GM23338 (cell line): ENCODE data around the gene KDM4C. TPM values are rescaled to one million over a fixed set of nuclear protein-coding genes. Genes with fewer than 3 reads are reported as not detected.

ENCODE experiments used
- ATAC-seq: fragments of 200-7000 bp; cut with Tn5 transposase; 3 replicates; pipeline ENCODE4 v1.9.1; 2020
- DNase-seq: peaks from one replicate; pipeline ENCODE4 v3.0.0-alpha.2; 2015; ENCODE audit warnings: low spot score
- H2AFZ ChIP-seq: fragments of 200-600 bp; sonication (generic); 2 replicates; pipeline ENCODE4 v1.8.0; 2016; ENCODE audit warnings: antibody characterized with exemption, mild to moderate bottlenecking, moderate library complexity
- H3F3A ChIP-seq: fragments of 200-600 bp; sonication (generic); replicated peaks from 2 replicates; pipeline ENCODE4 v1.8.0; 2017; ENCODE audit warnings: antibody characterized with exemption, mixed run types, low read depth
- H3K27ac ChIP-seq: fragments of 200-600 bp; sonication (generic); 2 replicates; pipeline ENCODE4 v1.6.1; 2016; ENCODE audit warnings: low read depth
- H3K27me3 ChIP-seq: fragments of 200-600 bp; sonication (generic); 2 replicates; pipeline ENCODE4 v1.8.0; 2016; ENCODE audit warnings: mild to moderate bottlenecking, mixed run types, moderate library complexity; ENCODE audit not compliant: insufficient read depth
- H3K36me3 ChIP-seq: fragments of 200-600 bp; sonication (generic); 2 replicates; pipeline ENCODE4 v1.8.0; 2016; ENCODE audit warnings: mild to moderate bottlenecking; ENCODE audit not compliant: insufficient read depth
- H3K4me1 ChIP-seq: fragments of 200-600 bp; sonication (generic); 2 replicates; pipeline ENCODE4 v1.8.0; 2016; ENCODE audit warnings: mild to moderate bottlenecking, moderate library complexity; ENCODE audit not compliant: insufficient read depth
- H3K4me2 ChIP-seq: fragments of 200-600 bp; sonication (generic); 2 replicates; pipeline ENCODE4 v1.7.1; 2017; ENCODE audit warnings: mixed run types
- H3K4me3 ChIP-seq: fragments of 200-600 bp; sonication (generic); 2 replicates; pipeline ENCODE4 v1.6.1; 2016; ENCODE audit warnings: mixed run types
- H3K79me2 ChIP-seq: fragments of 200-600 bp; sonication (generic); replicated peaks from 2 replicates; pipeline ENCODE4 v1.8.0; 2017; ENCODE audit warnings: mild to moderate bottlenecking; ENCODE audit not compliant: insufficient read depth
- H3K9me2 ChIP-seq: fragments of 200-600 bp; sonication (generic); 2 replicates; pipeline ENCODE4 v1.8.0; 2017; ENCODE audit not compliant: insufficient read depth
- H4K20me1 ChIP-seq: fragments of 200-600 bp; sonication (generic); replicated peaks from 2 replicates; pipeline ENCODE4 v1.8.0; 2017; ENCODE audit warnings: mild to moderate bottlenecking; ENCODE audit not compliant: insufficient read depth
- H3K27ac Mint-ChIP-seq: 2 replicates; pipeline ENCODE4 v1.8.0; 2020; ENCODE audit warnings: inconsistent platforms, mild to moderate bottlenecking, moderate library complexity, mixed read lengths
- H3K27me3 Mint-ChIP-seq: 3 replicates; pipeline ENCODE4 v1.8.0; 2022; ENCODE audit warnings: low read depth, mild to moderate bottlenecking, moderate library complexity, mixed read lengths, inconsistent platforms; ENCODE audit not compliant: insufficient read depth, poor library complexity
- H3K36me3 Mint-ChIP-seq: 3 replicates; pipeline ENCODE4 v1.8.0; 2021; ENCODE audit warnings: low read depth, mild to moderate bottlenecking, inconsistent platforms, moderate library complexity, mixed read lengths
- H3K4me1 Mint-ChIP-seq: 3 replicates; pipeline ENCODE4 v1.8.0; 2020; ENCODE audit warnings: mild to moderate bottlenecking, inconsistent platforms, mixed read lengths
- H3K4me3 Mint-ChIP-seq: 3 replicates; pipeline ENCODE4 v1.8.0; 2021; ENCODE audit warnings: moderate library complexity, mild to moderate bottlenecking, inconsistent platforms, mixed read lengths
- H3K9me3 Mint-ChIP-seq: 3 replicates; pipeline ENCODE4 v1.8.0; 2020; ENCODE audit warnings: moderate library complexity, mild to moderate bottlenecking, inconsistent platforms, mixed read lengths
- CREB1 ChIP-seq: fragments of 250-450 bp; sonication (Bioruptor Pico); IDR thresholded peaks from 2 replicates; pipeline ENCODE4 v1.5.0; 2020; ENCODE audit warnings: low read depth, mild to moderate bottlenecking, moderate library complexity
- JUNB ChIP-seq: IDR thresholded peaks from one replicate; pipeline ENCODE4 v1.6.1; 2016; ENCODE audit warnings: antibody characterized with exemption; ENCODE audit not compliant: unreplicated experiment
- NANOG ChIP-seq: IDR thresholded peaks from 2 replicates; pipeline ENCODE4 v1.6.1; 2016; ENCODE audit warnings: antibody characterized with exemption, borderline replicate concordance
- POLR2AphosphoS5 ChIP-seq: IDR thresholded peaks from 2 replicates; pipeline ENCODE4 v1.6.1; 2016; ENCODE audit warnings: antibody characterized with exemption, low read depth
- STAT1 ChIP-seq: IDR thresholded peaks from one replicate; pipeline ENCODE4 v1.6.1; 2016; ENCODE audit warnings: antibody characterized with exemption; ENCODE audit not compliant: unreplicated experiment
- ZNF114 ChIP-seq: fragments of 250-450 bp; sonication (Bioruptor Pico); IDR thresholded peaks from 2 replicates; pipeline ENCODE4 v1.5.0; 2020; ENCODE audit warnings: mild to moderate bottlenecking, moderate library complexity
- long read RNA-seq: library from polyadenylated mRNA; unstranded; transcript quantifications from one replicate; pipeline ENCODE4 v2.0.0, GENCODE V29; 2020; ENCODE audit not compliant: unreplicated experiment
- polyA plus RNA-seq: library from polyadenylated mRNA; unstranded; fragments of >200 nt; fragmentation: Nextera tagmentation; extraction: Ambion mirVana; gene quantifications from 2 replicates; pipeline ENCODE4 v1.2.1, GENCODE V29; 2016
- total RNA-seq: library from RNA; depleted of rRNA; stranded (reverse); fragments of >200 nt; shearing (Covaris generic); gene quantifications from 2 replicates; pipeline ENCODE4 v1.2.3, GENCODE V29; 2014; rRNA removed
- TF ChIP-seq, protein P1 (sequence below): IDR thresholded peaks from 2 replicates; pipeline ENCODE4 v1.6.1; 2016; ENCODE audit warnings: antibody characterized with exemption
- TF ChIP-seq, protein P2 (sequence below): IDR thresholded peaks from one replicate; pipeline ENCODE4 v1.6.1; 2018; ENCODE audit warnings: antibody characterized with exemption; ENCODE audit not compliant: unreplicated experiment
- TF ChIP-seq, protein P3 (sequence below), 2 experiments: fragments of 200-600 bp in 1 of 2; sonication (generic) in 1 of 2; conservative IDR thresholded peaks; 2 replicates each; pipeline versions ENCODE4 v1.5.1 to v1.6.1; 2016 to 2017; ENCODE audit warnings: antibody characterized with exemption in 2 of 2, low read depth in 2 of 2, mild to moderate bottlenecking in 2 of 2, moderate library complexity in 1 of 2
- TF ChIP-seq, protein P4 (sequence below): fragments of 250-450 bp; sonication (Bioruptor Pico); IDR thresholded peaks from 2 replicates; pipeline ENCODE4 v1.5.0; 2020; ENCODE audit warnings: mild to moderate bottlenecking, moderate library complexity

KDM4C gene
- total RNA-seq (36.0 and 43.8 TPM in 2 replicates), polyA plus RNA-seq (6.9 and 12.0 TPM in 2 replicates)
- long read RNA-seq, partial matches to known transcripts: 0 of 1 reads
- long read RNA-seq, other reads (novel, unspliced or antisense): 1 of 1 reads

DNA sequence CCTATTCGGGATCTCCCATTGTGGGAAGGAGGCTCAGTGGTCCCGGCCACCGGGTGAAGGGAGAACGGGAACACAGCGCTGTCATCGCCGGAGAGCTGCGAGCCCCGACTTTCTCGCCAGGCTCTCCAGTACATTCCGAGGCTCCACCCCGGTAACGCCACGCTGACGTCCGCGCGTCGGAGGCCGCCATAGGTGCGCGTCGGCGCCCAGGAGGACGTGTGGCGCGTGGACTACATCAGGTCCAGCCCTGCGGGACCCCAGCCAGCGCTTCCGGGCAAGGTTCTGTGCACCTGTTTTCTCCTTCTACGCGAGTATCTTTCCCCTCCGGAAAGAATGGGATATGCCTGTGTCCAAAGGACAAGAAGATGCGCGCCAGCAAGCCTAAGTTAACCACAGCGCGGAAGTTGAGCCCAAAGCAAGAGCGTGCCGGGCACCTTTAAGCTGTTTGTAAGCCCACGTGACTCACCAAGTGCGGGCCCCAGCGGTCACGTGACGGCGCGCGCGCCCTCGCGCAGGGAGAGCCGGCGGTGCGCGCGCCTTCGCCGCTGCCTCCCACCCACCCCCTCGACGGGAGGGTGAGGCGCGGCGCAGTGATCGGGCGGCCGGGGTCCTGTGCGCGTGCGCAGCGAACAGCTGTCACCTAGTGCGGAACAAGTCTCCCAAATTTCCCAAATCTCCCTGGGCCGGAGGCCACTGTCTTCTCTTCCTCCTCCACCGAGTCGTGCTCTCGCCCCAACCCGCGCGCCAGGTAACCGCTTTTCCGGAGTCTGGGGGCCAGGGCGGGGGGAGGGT lies at the start of gene KDM4C:
KDM4C (plus strand) TSS at position 518 of the 792 bp plus-strand sequence. CDS start 35,016 bp downstream, outside the sequence.
- H3K4me1 Mint-ChIP-seq: peaks cover 21% of the 10 kb centered on the region
- peaks cover 18% of the 10 kb centered on the region for H3K27me3 Mint-ChIP-seq
- no peak for TF ChIP-seq NANOG
- no peak for TF ChIP-seq JUNB
- TF ChIP-seq, protein P1, sequence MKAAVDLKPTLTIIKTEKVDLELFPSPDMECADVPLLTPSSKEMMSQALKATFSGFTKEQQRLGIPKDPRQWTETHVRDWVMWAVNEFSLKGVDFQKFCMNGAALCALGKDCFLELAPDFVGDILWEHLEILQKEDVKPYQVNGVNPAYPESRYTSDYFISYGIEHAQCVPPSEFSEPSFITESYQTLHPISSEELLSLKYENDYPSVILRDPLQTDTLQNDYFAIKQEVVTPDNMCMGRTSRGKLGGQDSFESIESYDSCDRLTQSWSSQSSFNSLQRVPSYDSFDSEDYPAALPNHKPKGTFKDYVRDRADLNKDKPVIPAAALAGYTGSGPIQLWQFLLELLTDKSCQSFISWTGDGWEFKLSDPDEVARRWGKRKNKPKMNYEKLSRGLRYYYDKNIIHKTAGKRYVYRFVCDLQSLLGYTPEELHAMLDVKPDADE: peak; percentile 60
- TF ChIP-seq STAT1: no peak
- TF ChIP-seq POLR2AphosphoS5: peak; percentile 89
- TF ChIP-seq ZNF114 (CRISPR knock-in tag): no peak; the same call in 1 of the 2 replicates
- peak; percentile 89 for TF ChIP-seq CREB1
- TF ChIP-seq, protein P2, sequence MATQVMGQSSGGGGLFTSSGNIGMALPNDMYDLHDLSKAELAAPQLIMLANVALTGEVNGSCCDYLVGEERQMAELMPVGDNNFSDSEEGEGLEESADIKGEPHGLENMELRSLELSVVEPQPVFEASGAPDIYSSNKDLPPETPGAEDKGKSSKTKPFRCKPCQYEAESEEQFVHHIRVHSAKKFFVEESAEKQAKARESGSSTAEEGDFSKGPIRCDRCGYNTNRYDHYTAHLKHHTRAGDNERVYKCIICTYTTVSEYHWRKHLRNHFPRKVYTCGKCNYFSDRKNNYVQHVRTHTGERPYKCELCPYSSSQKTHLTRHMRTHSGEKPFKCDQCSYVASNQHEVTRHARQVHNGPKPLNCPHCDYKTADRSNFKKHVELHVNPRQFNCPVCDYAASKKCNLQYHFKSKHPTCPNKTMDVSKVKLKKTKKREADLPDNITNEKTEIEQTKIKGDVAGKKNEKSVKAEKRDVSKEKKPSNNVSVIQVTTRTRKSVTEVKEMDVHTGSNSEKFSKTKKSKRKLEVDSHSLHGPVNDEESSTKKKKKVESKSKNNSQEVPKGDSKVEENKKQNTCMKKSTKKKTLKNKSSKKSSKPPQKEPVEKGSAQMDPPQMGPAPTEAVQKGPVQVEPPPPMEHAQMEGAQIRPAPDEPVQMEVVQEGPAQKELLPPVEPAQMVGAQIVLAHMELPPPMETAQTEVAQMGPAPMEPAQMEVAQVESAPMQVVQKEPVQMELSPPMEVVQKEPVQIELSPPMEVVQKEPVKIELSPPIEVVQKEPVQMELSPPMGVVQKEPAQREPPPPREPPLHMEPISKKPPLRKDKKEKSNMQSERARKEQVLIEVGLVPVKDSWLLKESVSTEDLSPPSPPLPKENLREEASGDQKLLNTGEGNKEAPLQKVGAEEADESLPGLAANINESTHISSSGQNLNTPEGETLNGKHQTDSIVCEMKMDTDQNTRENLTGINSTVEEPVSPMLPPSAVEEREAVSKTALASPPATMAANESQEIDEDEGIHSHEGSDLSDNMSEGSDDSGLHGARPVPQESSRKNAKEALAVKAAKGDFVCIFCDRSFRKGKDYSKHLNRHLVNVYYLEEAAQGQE: no peak
- TF ChIP-seq, protein P3, sequence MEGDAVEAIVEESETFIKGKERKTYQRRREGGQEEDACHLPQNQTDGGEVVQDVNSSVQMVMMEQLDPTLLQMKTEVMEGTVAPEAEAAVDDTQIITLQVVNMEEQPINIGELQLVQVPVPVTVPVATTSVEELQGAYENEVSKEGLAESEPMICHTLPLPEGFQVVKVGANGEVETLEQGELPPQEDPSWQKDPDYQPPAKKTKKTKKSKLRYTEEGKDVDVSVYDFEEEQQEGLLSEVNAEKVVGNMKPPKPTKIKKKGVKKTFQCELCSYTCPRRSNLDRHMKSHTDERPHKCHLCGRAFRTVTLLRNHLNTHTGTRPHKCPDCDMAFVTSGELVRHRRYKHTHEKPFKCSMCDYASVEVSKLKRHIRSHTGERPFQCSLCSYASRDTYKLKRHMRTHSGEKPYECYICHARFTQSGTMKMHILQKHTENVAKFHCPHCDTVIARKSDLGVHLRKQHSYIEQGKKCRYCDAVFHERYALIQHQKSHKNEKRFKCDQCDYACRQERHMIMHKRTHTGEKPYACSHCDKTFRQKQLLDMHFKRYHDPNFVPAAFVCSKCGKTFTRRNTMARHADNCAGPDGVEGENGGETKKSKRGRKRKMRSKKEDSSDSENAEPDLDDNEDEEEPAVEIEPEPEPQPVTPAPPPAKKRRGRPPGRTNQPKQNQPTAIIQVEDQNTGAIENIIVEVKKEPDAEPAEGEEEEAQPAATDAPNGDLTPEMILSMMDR (conservative IDR thresholded peaks at IDR 0.05; ENCODE audit: low read depth in 2 of 2): no peak
- TF ChIP-seq, protein P4, sequence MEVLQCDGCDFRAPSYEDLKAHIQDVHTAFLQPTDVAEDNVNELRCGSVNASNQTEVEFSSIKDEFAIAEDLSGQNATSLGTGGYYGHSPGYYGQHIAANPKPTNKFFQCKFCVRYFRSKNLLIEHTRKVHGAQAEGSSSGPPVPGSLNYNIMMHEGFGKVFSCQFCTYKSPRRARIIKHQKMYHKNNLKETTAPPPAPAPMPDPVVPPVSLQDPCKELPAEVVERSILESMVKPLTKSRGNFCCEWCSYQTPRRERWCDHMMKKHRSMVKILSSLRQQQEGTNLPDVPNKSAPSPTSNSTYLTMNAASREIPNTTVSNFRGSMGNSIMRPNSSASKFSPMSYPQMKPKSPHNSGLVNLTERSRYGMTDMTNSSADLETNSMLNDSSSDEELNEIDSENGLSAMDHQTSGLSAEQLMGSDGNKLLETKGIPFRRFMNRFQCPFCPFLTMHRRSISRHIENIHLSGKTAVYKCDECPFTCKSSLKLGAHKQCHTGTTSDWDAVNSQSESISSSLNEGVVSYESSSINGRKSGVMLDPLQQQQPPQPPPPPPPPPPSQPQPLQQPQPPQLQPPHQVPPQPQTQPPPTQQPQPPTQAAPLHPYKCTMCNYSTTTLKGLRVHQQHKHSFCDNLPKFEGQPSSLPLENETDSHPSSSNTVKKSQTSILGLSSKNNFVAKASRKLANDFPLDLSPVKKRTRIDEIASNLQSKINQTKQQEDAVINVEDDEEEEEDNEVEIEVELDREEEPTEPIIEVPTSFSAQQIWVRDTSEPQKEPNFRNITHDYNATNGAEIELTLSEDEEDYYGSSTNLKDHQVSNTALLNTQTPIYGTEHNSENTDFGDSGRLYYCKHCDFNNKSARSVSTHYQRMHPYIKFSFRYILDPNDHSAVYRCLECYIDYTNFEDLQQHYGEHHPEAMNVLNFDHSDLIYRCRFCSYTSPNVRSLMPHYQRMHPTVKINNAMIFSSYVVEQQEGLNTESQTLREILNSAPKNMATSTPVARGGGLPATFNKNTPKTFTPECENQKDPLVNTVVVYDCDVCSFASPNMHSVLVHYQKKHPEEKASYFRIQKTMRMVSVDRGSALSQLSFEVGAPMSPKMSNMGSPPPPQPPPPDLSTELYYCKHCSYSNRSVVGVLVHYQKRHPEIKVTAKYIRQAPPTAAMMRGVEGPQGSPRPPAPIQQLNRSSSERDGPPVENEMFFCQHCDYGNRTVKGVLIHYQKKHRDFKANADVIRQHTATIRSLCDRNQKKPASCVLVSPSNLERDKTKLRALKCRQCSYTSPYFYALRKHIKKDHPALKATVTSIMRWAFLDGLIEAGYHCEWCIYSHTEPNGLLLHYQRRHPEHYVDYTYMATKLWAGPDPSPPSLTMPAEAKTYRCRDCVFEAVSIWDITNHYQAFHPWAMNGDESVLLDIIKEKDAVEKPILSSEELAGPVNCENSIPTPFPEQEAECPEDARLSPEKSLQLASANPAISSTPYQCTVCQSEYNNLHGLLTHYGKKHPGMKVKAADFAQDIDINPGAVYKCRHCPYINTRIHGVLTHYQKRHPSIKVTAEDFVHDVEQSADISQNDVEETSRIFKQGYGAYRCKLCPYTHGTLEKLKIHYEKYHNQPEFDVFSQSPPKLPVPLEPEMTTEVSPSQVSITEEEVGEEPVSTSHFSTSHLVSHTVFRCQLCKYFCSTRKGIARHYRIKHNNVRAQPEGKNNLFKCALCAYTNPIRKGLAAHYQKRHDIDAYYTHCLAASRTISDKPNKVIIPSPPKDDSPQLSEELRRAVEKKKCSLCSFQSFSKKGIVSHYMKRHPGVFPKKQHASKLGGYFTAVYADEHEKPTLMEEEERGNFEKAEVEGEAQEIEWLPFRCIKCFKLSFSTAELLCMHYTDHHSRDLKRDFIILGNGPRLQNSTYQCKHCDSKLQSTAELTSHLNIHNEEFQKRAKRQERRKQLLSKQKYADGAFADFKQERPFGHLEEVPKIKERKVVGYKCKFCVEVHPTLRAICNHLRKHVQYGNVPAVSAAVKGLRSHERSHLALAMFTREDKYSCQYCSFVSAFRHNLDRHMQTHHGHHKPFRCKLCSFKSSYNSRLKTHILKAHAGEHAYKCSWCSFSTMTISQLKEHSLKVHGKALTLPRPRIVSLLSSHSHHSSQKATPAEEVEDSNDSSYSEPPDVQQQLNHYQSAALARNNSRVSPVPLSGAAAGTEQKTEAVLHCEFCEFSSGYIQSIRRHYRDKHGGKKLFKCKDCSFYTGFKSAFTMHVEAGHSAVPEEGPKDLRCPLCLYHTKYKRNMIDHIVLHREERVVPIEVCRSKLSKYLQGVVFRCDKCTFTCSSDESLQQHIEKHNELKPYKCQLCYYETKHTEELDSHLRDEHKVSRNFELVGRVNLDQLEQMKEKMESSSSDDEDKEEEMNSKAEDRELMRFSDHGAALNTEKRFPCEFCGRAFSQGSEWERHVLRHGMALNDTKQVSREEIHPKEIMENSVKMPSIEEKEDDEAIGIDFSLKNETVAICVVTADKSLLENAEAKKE: no peak
- Histone ChIP-seq H3K79me2 (peaks cover 41% of the 10 kb centered on the region), H3F3A (0 out of 2 replicates have a peak, but pooled peaks cover 14% of the 10 kb centered on the region), H4K20me1 (no peaks in the 10 kb centered on the region), H3K4me1 (peaks cover 18% of the 10 kb centered on the region; the same call in 1 of the 2 replicates), H3K27ac (peak within 1 kb of the TSS; percentile 96), H3K27me3 (no peaks in the 10 kb centered on the region), H3K36me3 (no peaks in the 10 kb centered on the region), H3K4me2 (peak within 1 kb of the TSS; percentile 83), H2AFZ (peak within 1 kb of the TSS; percentile 94), H3K9me2 (no peaks in the 10 kb centered on the region), H3K4me3 (peak within 1 kb of the TSS; percentile 96)
- ATAC-seq (peak; percentile 83), DNase-seq (peak; percentile 97)
- no peaks in the 10 kb centered on the region for H3K36me3 Mint-ChIP-seq
- no peaks in the 10 kb centered on the region for H3K9me3 Mint-ChIP-seq
- H3K27ac Mint-ChIP-seq: peak within 1 kb of the TSS; percentile 100
- H3K4me3 Mint-ChIP-seq: peak within 1 kb of the TSS; percentile 92
